Psoas muscle (tissue), 8 donors: ENCODE measurements around the gene SCNM1. TPM values are rescaled to one million over a fixed set of nuclear protein-coding genes. Genes with fewer than 3 reads are reported as not detected.

Source experiments
- ATAC-seq, 4 donors: fragments of 200-7000 bp; cut with Tn5 transposase; one replicate each; pipeline ENCODE4 v1.9.1; 2020; ENCODE audit warnings: moderate library complexity in 3 of 4, mild to moderate bottlenecking in 2 of 4
- DNase-seq, 2 donors: peaks; one replicate each; pipeline ENCODE4 v3.0.0-alpha.2; 2020
- H3K27ac ChIP-seq: fragments of 200-600 bp; one replicate; pipeline ENCODE4 v1.8.0; 2022
- H3K27me3 ChIP-seq, 3 donors: fragments of 200-600 bp in 1 of 3; one replicate each; pipeline versions ENCODE4 v1.6.1 to v1.8.0; 2013 to 2022; ENCODE audit warnings: low read length in 2 of 3, mild to moderate bottlenecking in 2 of 3, moderate library complexity in 1 of 3; ENCODE audit not compliant: insufficient read depth in 3 of 3
- H3K36me3 ChIP-seq, 2 donors: fragments of 200-600 bp in 1 of 2; one replicate each; pipeline versions ENCODE4 v1.6.1 to v1.8.0; 2013 to 2022; ENCODE audit warnings: low read depth in 1 of 2, mild to moderate bottlenecking in 1 of 2, moderate library complexity in 1 of 2; ENCODE audit not compliant: insufficient read depth in 1 of 2
- H3K4me1 ChIP-seq: fragments of 200-600 bp; one replicate; pipeline ENCODE4 v1.8.0; 2022
- H3K4me3 ChIP-seq: fragments of 200-600 bp; one replicate; pipeline ENCODE4 v1.8.0; 2022; ENCODE audit warnings: mild to moderate bottlenecking
- H3K9me3 ChIP-seq: fragments of 200-600 bp; one replicate; pipeline ENCODE4 v1.8.0; 2022
- CTCF ChIP-seq: fragments of 200-600 bp; IDR thresholded peaks from one replicate; pipeline ENCODE4 v1.8.0; 2022; ENCODE audit warnings: antibody characterized with exemption
- WGBS, 3 donors: extraction: QIAGEN DNeasy Blood & Tissue Kit; methylation state at CpG; one replicate each; pipeline versions ENCODE4 v1.1.6 to v1.1.7; 2013; 5-methylcytosine and 5-hydroxymethylcytosine counted together
- intact Hi-C, 2 donors: fragments of 100-400 bp; cut with DNase I; formaldehyde crosslinking; loops; one replicate each; pipeline versions ENCODE4 v1.11.0 to v1.14.2; 2022
- polyA plus RNA-seq, 3 donors: library from polyadenylated mRNA; stranded (reverse); fragments of 200-250 nt; gene quantifications; one replicate each; pipeline ENCODE4 v1.2.3, GENCODE V29; 2013
- total RNA-seq, 4 donors: library from RNA; stranded (reverse); fragmentation: NEBNext Ultra II Directional in 2 of 4; extraction: Animal tissue kit (Norgen Biotek cat#: 25700) in 2 of 4; gene quantifications; one replicate each; pipeline versions ENCODE4 v1.2.1 to v1.2.4, GENCODE V29; 2021 to 2023
- donor health status: healthy with polysubstance abuse.
- donor health status: DM: no; HTN: no; CAD: no; lungs with moderate emphysema.
- donor health status: Bipolar disorder and iron deficiency.
- donor health status: healthy.
- donor health status: DM: yes; HTN: yes; CAD: no.
- donor health status: DM: no; HTN: no; CAD: no.
- donor health status: DM: no; HTN: no; CAD: no.
- donor health status: DM: yes; HTN: yes; CAD: no.

SCNM1 gene
- total and polyA plus RNA-seq, 7 donors, result 23.6 to 78.7 (median 47.9) TPM

GRCh38 chr1:151143057-151143435 is 22.9 kb upstream of the SCNM1 start:
- intact Hi-C loops, result no loop called here

GRCh38 chr1:151143986-151144385 is 22.0 kb upstream of the SCNM1 start:
- peak overlapping the region; percentile 76 for H3K4me3 ChIP-seq
- intact Hi-C loops, result no loop called here
- H3K27me3 ChIP-seq, result no peaks in the 10 kb centered on the region
- TF ChIP-seq CTCF, result no peak
- 12 to 18% (median 12%) methylated on average over 3 to 5 of the region's 5 CpGs for WGBS, 3 donors
- H3K4me1 ChIP-seq, result peaks cover 54% of the 10 kb centered on the region
- peaks cover 0 to 20% of the 10 kb centered on the region in 2 donors for H3K36me3 ChIP-seq
- no peaks in the 10 kb centered on the region for H3K9me3 ChIP-seq
- H3K27ac ChIP-seq, result peak overlapping the region; percentile 89
- ATAC-seq, result no peak
- no peak for DNase-seq

More at GRCh38 chr1:151143057-151143435, 22.9 kb upstream of the SCNM1 start:
- H3K4me1 ChIP-seq, result peaks cover 48% of the 10 kb centered on the region
- no peaks in the 10 kb centered on the region for H3K27me3 ChIP-seq
- WGBS, 3 donors, result 12 to 24% (median 21%) methylated on average over 7 of the region's 7 CpGs
- ATAC-seq (peak; percentile 36 to 59 (median 42)), DNase-seq (peak in 1 of 2 donors; percentile 80)
- peaks cover 0 to 29% of the 10 kb centered on the region in 2 donors for H3K36me3 ChIP-seq
- H3K27ac ChIP-seq, result peak overlapping the region; percentile 89
- no peaks in the 10 kb centered on the region for H3K9me3 ChIP-seq
- peak; percentile 20 for TF ChIP-seq CTCF
- H3K4me3 ChIP-seq, result peak overlapping the region; percentile 76

- Histone ChIP-seq H3K4me3 (peak overlapping the region; percentile 76), H3K36me3 (peaks cover 0 to 13% of the 10 kb centered on the region in 2 donors), H3K9me3 (no peaks in the 10 kb centered on the region), H3K27ac (peak overlapping the region; percentile 89), H3K4me1 (peaks cover 54% of the 10 kb centered on the region), H3K27me3 (no peaks in the 10 kb centered on the region)
- intact Hi-C loops, result no loop called here
- no peak for DNase-seq
- no peak for TF ChIP-seq CTCF
- 14 to 21% (median 20%) methylated on average over 7 of the region's 7 CpGs for WGBS, 3 donors
- peak in 1 of 4 donors; percentile 1 for ATAC-seq
These were observed 21.3 kb upstream of the SCNM1 start for GRCh38 chr1:151144474-151145303.

- WGBS, 3 donors, result 3% methylated on average over 40 to 43 of the region's 43 CpGs
- Histone ChIP-seq H3K4me3 (peak overlapping the region; percentile 76), H3K4me1 (peaks cover 54% of the 10 kb centered on the region), H3K27ac (peak overlapping the region; percentile 89), H3K9me3 (no peaks in the 10 kb centered on the region), H3K27me3 (no peaks in the 10 kb centered on the region), H3K36me3 (peaks cover 0 to 5% of the 10 kb centered on the region in 2 donors)
- no peak for TF ChIP-seq CTCF
- intact Hi-C loops, result no loop called here
- peak in 1 of 2 donors; percentile 79 for DNase-seq
- ATAC-seq, result peak; percentile 8 to 41 (median 27)
These were observed 20.5 kb upstream of the SCNM1 start for GRCh38 chr1:151145304-151146071.
